ENCODE measurements around the gene RPL14. TPM values are rescaled to one million over a fixed set of nuclear protein-coding genes. Genes with fewer than 3 reads are reported as not detected.

The RPL14 gene
- polyA plus RNA-seq, 3 donors = 1,850 to 1,900 (median 1,876) TPM

DNA sequence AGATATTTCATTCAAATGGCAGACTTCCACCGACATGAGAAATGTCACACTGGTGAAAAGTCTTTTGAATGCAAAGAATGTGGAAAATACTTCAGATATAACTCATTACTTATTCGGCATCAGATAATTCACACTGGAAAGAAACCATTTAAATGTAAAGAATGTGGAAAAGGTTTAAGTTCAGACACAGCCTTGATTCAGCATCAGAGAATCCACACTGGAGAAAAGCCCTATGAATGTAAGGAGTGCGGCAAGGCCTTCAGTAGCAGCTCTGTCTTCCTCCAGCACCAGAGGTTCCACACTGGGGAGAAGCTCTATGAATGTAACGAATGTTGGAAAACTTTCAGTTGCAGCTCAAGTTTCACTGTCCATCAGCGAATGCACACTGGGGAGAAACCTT lies 59.1 kb downstream of the RPL14 start:
- DNase-seq (ENCODE audit: low read depth in 3 of 3, low spot score in 2 of 3) = no peak

DNA sequence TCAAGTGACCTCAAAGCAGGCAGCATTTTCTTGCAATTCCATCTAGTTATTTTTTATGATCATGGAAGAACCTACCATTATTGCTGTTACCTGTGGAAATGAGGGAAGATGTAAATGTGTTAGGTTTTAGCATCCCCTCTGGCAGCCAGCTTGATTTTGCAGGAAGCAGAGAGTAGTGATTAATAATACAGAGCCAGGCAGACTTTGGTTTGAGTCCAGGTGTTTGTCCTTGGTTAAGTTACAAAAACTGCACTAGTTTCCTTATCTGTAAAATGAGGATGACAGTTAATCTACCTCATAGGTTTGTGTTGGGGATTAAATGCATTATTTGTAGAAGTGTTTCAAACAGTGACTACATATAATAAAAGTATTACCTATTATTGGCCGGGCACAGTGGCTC lies 60.9 kb downstream of the RPL14 start:
- DNase-seq (ENCODE audit: low read depth in 3 of 3, low spot score in 2 of 3) = no peak

Other genes with a start within 250 kb of the RPL14 start
- 100 to 1,000 TPM; 125 to 133 (median 125) TPM for gene EIF1B, start 147.6 kb upstream of the RPL14 start, polyA plus RNA-seq (ENCODE audit: insufficient read length in 3 of 3)
- gene ENTPD3, start 70.2 kb upstream of the RPL14 start, polyA plus RNA-seq (ENCODE audit: insufficient read length in 3 of 3) = 1 to 10 TPM; 1.8 to 2.2 (median 1.9) TPM
- 1 to 10 TPM; 7.2 to 7.6 (median 7.3) TPM for gene ZNF619, start 19.8 kb downstream of the RPL14 start, polyA plus RNA-seq (ENCODE audit: insufficient read length in 3 of 3)
- 10 to 100 TPM in 2 of 3 donors, 1 to 10 TPM in 1; 9.6 to 11.0 (median 10.6) TPM for gene ZNF620, start 48.7 kb downstream of the RPL14 start, polyA plus RNA-seq (ENCODE audit: insufficient read length in 3 of 3)
- gene ZNF621, start 67.6 kb downstream of the RPL14 start, polyA plus RNA-seq (ENCODE audit: insufficient read length in 3 of 3) = 10 to 100 TPM; 22.9 to 24.8 (median 23.5) TPM